GM19463 (cell line): ENCODE data around the gene DSPP.

ENCODE experiments used
- ATAC-seq: cut with Tn5 transposase; IDR thresholded peaks from one replicate; pipeline ENCODE4 v1.9.1; 2021; ENCODE audit warnings: mild to moderate bottlenecking, moderate library complexity; ENCODE audit not compliant: unreplicated experiment

The DSPP gene

DNA sequence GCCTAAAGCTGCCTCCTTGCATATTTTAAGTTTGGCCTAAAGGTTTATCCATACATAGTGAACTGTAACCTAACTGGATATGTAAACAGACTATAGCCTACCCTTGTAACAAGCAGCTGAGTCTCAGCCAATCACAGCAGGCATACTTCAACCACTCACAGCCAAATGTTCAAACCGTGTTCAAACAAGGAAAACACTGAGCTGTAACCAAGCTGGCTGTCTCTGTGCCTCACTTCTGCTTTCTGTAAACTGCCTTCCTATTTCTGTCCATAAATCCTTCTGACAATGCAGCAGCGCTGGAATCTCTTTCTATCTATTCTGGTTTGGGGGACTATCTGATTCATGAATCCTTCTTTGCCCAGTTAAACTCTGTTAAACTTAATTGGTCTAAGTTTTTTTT is 16.4 kb downstream of the DSPP start:
- no peak for ATAC-seq

- ATAC-seq: no peak
These were observed 23.3 kb downstream of the DSPP start for GRCh38 chr4:87631668-87632067.

DNA sequence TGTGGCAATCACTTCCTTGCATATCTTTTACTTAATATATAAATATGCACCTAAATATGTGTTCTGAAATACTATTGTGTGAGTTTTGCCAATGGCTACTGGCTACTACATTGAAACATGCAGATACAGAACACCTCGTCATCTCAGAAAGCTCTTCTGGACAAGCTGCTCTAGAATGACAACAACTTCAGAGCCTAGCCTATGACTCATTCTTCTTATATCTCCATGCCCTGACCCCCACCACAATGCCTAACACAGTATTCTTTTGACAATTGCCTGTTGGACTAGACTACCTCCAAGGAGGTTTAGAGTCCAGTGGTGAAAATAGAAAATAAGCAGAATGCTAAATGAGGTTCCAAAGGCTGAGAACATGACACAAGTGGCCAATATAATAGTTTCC is 24.1 kb downstream of the DSPP start:
- ATAC-seq: no peak

- ATAC-seq: no peak
These were observed 24.9 kb downstream of the DSPP start for GRCh38 chr4:87633243-87633642.

DNA sequence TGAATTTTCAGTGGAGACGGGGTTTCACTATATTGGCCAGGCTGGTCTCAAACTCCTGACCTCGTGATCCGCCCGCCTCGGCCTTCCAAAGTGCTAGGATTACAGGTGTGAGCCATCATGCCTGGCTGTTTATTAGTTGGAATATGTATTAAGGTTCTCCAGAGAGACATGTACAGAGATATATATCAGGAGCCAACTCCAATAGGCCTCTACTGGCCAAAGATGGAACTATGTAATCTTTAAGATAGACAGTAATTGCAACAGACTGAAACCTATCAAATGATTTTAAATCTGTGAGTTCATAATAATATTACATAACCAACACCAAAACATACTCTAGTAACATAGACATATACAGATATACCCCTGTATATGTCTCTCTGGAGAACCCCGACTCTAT is 36.0 kb downstream of the DSPP start:
- no peak for ATAC-seq

- ATAC-seq: no peak
These were observed 41.7 kb downstream of the DSPP start, which contains the start of gene DMP1 for GRCh38 chr4:87649980-87650379. Gene DMP1 (plus strand): TSS chr4:87650280. CDS start chr4:87656493, 6,213 bp downstream.

- ATAC-seq: no peak
These were observed 42.6 kb downstream of the DSPP start for GRCh38 chr4:87650938-87651337.

DNA sequence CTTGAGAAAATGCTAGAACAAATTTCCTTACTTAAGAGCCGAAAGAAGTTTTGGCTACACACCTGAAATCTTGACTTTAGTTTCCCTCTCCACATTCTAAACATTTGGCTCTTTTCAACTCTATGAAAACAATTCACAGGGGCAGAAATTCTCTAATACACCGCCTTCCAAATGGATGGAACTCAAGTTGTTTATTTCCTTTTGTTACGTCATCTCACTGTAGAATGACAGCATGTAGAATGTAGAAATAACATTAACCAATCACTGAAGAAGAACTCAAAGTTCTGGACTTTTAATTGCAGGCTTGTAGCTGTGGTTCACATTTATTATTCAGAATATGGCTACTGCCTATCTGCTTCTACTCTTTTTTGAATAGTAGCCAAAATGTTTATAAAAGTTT is 43.6 kb downstream of the DSPP start:
- ATAC-seq: no peak

GRCh38 chr4:87654487-87655044 is 46.2 kb downstream of the DSPP start:
- ATAC-seq: no peak

DNA sequence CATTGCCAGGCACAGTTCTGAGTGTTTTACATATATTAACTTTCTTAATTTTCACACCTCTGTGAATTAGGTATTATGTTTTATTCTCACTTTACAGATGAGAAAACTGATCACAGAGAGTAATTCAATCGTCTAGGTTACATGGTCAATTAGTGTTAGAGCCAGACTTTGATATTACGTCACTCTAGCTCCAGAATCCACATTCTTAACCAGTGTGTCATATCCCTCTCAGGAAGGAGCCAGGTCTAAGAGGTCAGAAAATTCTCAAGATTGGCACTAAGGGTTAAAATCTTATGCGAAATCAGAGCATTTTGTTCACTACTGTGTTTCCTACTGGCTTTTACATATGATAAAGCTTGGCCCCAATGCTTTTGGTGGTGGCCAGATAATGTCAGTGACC is 49.2 kb downstream of the DSPP start:
- ATAC-seq: no peak

DNA sequence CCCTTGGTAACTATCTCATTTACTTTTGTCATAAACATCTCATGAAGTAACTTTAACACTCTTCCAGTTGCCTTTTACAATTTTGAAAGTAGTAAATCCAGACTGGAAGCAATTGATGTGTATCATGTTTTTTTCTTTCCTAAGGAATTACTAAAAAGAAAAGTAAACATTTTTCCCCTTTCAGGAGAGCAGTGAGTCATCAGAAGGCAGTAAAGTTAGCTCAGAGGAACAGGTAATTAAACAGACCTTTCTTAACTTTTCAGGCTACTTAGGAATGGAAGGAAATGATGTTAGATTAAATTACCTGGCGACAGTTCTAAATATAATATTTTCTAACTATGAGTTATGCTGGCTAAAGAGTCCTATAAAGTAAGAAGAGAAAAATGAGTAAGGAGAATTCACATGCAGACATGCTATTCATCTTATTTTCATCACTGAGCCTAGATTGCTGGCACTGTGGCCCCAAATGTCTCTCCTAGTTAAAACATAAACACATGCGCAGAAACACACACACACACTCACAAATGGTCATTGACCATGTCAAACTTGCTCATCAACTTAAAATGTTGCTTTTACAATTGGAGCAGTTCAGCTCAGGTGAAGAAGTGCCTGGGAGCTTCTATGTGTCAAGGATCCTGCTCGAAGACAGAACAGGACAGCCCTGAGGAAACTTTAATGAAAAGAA is 51.1 kb downstream of the DSPP start:
- no peak for ATAC-seq

- ATAC-seq: no peak
These were observed 54.5 kb downstream of the DSPP start for GRCh38 chr4:87662871-87663270.
